HEK293 (cell line): Measurements from ENCODE around the gene KLHL22.

Source experiments
- CTCF ChIA-PET: fragments of 350-600 bp; formaldehyde crosslinking; extraction: SDS; loops from one replicate; lab custom pipeline; 2021; ENCODE audit warnings: antibody characterized with exemption; lab: Yijun Ruan, JAX
- POLR2A ChIA-PET: fragments of 300-600 bp; formaldehyde crosslinking; extraction: SDS; loops from one replicate; lab custom pipeline; 2020; ENCODE audit warnings: antibody characterized with exemption, inconsistent platforms; lab: Yijun Ruan, JAX
- H3K27ac ChIP-seq: fragments of 200-500 bp; sonication (Bioruptor generic); 2 replicates; pipeline ENCODE4 v1.5.1; 2014; ENCODE audit warnings: low read depth, low read length, control low read depth, inconsistent platforms; ENCODE audit errors: extremely low read depth
- H3K36me3 ChIP-seq, 2 experiments: fragments of 200-500 bp in 1 of 2; sonication (Bioruptor generic) in 1 of 2; 1 replicate in 1 of 2; 2 replicates in 1 of 2; pipeline ENCODE4 v1.5.1; 2014 to 2017; ENCODE audit warnings: inconsistent platforms in 2 of 2, low read length in 2 of 2; ENCODE audit not compliant: control insufficient read depth in 2 of 2, insufficient read depth in 1 of 2
- H3K4me1 ChIP-seq: fragments of 200-500 bp; sonication (Bioruptor generic); 2 replicates; pipeline ENCODE4 v1.5.1; 2014; ENCODE audit warnings: mild to moderate bottlenecking, low read length, inconsistent platforms; ENCODE audit not compliant: control insufficient read depth, insufficient read depth
- H3K4me3 ChIP-seq: 2 replicates; pipeline ENCODE4 v1.5.1; 2011; ENCODE audit warnings: low read depth, mild to moderate bottlenecking, control low read depth, low read length, moderate library complexity
- H3K9me3 ChIP-seq: fragments of 200-500 bp; sonication (Bioruptor generic); 2 replicates; pipeline ENCODE4 v1.5.1; 2014; ENCODE audit warnings: low read depth, low read length, inconsistent platforms; ENCODE audit not compliant: control insufficient read depth, insufficient read depth
- GLI4 ChIP-seq: fragments of 450-650 bp; formaldehyde crosslinking; IDR thresholded peaks from 2 replicates; pipeline ENCODE4 v1.5.1; 2016; ENCODE audit warnings: missing biosample characterization, missing genetic modification characterization
- HOXA7 ChIP-seq: sonication (generic); formaldehyde crosslinking; IDR thresholded peaks from 2 replicates; pipeline ENCODE4 v1.8.1; 2022; ENCODE audit warnings: missing genetic modification reagents, borderline replicate concordance
- RBAK ChIP-seq: fragments of 450-650 bp; formaldehyde crosslinking; IDR thresholded peaks from 2 replicates; pipeline ENCODE4 v1.5.1; 2016; ENCODE audit warnings: missing biosample characterization, missing genetic modification characterization
- ZFP41 ChIP-seq: fragments of 450-650 bp; formaldehyde crosslinking; IDR thresholded peaks from 2 replicates; pipeline ENCODE4 v1.5.1; 2016; ENCODE audit warnings: missing biosample characterization, missing genetic modification characterization, borderline replicate concordance
- ZIC2 ChIP-seq: fragments of 450-650 bp; formaldehyde crosslinking; IDR thresholded peaks from 2 replicates; pipeline ENCODE4 v1.5.1; 2016; ENCODE audit warnings: missing biosample characterization, missing genetic modification characterization
- ZNF184 ChIP-seq: fragments of 450-650 bp; IDR thresholded peaks from 2 replicates; pipeline ENCODE4 v1.5.1; 2018; ENCODE audit warnings: missing biosample characterization, mild to moderate bottlenecking, missing genetic modification characterization
- ZNF202 ChIP-seq: fragments of 450-650 bp; formaldehyde crosslinking; IDR thresholded peaks from 2 replicates; pipeline ENCODE4 v1.5.1; 2016; ENCODE audit warnings: missing biosample characterization, missing genetic modification characterization, borderline replicate concordance
- ZNF24 ChIP-seq: fragments of 450-650 bp; formaldehyde crosslinking; IDR thresholded peaks from 2 replicates; pipeline ENCODE4 v1.5.1; 2016; ENCODE audit warnings: missing biosample characterization, missing genetic modification characterization
- ZNF266 ChIP-seq: fragments of 450-650 bp; formaldehyde crosslinking; IDR thresholded peaks from 2 replicates; pipeline ENCODE4 v1.5.1; 2016; ENCODE audit warnings: missing biosample characterization, missing genetic modification characterization, low read depth
- ZNF324 ChIP-seq: fragments of 450-650 bp; formaldehyde crosslinking; IDR thresholded peaks from 2 replicates; pipeline ENCODE4 v1.5.1; 2016; ENCODE audit warnings: missing biosample characterization, missing genetic modification characterization
- ZNF366 ChIP-seq: fragments of 450-650 bp; formaldehyde crosslinking; conservative IDR thresholded peaks from 2 replicates; pipeline ENCODE4 v1.5.1; 2016; ENCODE audit warnings: missing biosample characterization, missing genetic modification characterization
- ZNF514 ChIP-seq: fragments of 450-650 bp; formaldehyde crosslinking; IDR thresholded peaks from 2 replicates; pipeline ENCODE4 v1.5.1; 2016; ENCODE audit warnings: missing biosample characterization, missing genetic modification characterization
- ZNF596 ChIP-seq: fragments of 450-650 bp; IDR thresholded peaks from 2 replicates; pipeline ENCODE4 v1.5.0; 2018; ENCODE audit warnings: missing biosample characterization, mild to moderate bottlenecking, missing genetic modification characterization, moderate library complexity
- ZNF776 ChIP-seq: fragments of 450-650 bp; formaldehyde crosslinking; IDR thresholded peaks from 2 replicates; pipeline ENCODE4 v1.5.0; 2017; ENCODE audit warnings: missing biosample characterization, missing genetic modification characterization, borderline replicate concordance
- ZSCAN23 ChIP-seq: fragments of 450-650 bp; formaldehyde crosslinking; IDR thresholded peaks from 2 replicates; pipeline ENCODE4 v1.5.1; 2016; ENCODE audit warnings: missing biosample characterization, missing genetic modification characterization
- TF ChIP-seq, protein P1 (sequence below): fragments of 450-650 bp; formaldehyde crosslinking; IDR thresholded peaks from 2 replicates; pipeline ENCODE4 v1.5.1; 2016; ENCODE audit warnings: missing biosample characterization, missing genetic modification characterization, low read depth
- TF ChIP-seq, protein P2 (sequence below): fragments of 450-650 bp; formaldehyde crosslinking; IDR thresholded peaks from 2 replicates; pipeline ENCODE4 v1.5.1; 2016; ENCODE audit warnings: missing biosample characterization, missing genetic modification characterization, borderline replicate concordance
- TF ChIP-seq, protein P3 (sequence below): fragments of 450-650 bp; formaldehyde crosslinking; IDR thresholded peaks from 2 replicates; pipeline ENCODE4 v1.5.1; 2016; ENCODE audit warnings: missing biosample characterization, missing genetic modification characterization
- TF ChIP-seq, protein P4 (sequence below): fragments of 450-650 bp; formaldehyde crosslinking; IDR thresholded peaks from 2 replicates; pipeline ENCODE4; 2016; ENCODE audit warnings: missing biosample characterization, missing genetic modification characterization

Gene KLHL22

DNA sequence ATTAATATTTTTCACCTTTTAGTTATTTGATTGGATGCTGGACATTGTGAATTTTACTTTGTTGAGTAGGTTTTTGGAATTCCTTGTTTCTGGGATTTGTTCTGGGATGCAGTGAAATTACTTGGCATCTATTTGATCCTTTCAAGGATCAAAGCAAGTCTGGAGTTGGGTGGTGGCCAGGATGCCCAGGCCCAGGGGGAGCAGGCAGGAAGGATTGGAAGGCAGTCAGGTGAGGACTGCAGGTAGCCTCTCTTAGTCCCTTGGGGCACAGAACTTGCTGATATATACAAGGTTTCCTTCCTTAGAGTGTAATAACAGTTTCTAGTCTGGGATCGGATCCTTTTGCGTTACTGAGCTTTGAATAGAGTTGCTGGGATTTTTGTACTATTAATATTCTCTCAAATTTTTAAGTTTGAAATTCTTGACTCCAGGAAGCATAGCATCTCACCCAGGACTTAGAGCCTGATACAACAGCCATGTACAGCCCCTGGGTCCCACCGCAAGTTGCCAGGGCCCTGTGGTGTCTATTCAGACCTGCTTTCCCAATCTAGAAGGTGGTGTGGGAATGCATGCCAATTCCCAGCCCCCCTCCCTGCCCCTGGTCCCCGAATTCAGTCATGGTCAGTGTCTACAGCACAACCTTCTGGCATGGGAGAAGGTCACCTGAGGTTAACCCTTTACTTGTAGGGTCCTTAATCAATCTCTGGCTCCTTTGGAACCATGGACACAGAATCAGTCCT is 95.6 kb downstream of the KLHL22 start:
- ChIA-PET CTCF (interaction anchor here (1.0 kb wide), 1 partner anchor 9 kb away, joined by 4 read pairs; no protein-coding TSS in a partner anchor), POLR2A (no interaction called here)
- no peaks in the 10 kb centered on the region for H3K9me3 ChIP-seq
- no peak overlapping the region for H3K27ac ChIP-seq
- H3K4me3 ChIP-seq, result no peak overlapping the region
- 0 out of 2 replicates have a peak, but pooled peaks cover 2% of the 10 kb centered on the region for H3K4me1 ChIP-seq
- TF ChIP-seq ZFP41 (no peak), ZNF184 (tag by site-specific recombination) (no peak), GLI4 (tag by site-specific recombination) (no peak), ZNF24 (tag by site-specific recombination) (no peak), ZNF596 (tag by site-specific recombination) (no peak)
- TF ChIP-seq, protein P1, sequence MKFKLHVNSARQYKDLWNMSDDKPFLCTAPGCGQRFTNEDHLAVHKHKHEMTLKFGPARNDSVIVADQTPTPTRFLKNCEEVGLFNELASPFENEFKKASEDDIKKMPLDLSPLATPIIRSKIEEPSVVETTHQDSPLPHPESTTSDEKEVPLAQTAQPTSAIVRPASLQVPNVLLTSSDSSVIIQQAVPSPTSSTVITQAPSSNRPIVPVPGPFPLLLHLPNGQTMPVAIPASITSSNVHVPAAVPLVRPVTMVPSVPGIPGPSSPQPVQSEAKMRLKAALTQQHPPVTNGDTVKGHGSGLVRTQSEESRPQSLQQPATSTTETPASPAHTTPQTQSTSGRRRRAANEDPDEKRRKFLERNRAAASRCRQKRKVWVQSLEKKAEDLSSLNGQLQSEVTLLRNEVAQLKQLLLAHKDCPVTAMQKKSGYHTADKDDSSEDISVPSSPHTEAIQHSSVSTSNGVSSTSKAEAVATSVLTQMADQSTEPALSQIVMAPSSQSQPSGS, result no peak
- peaks cover 0 to 53% of the 10 kb centered on the region in 2 experiments; a peak in 1 of 3 replicates for H3K36me3 ChIP-seq

DNA sequence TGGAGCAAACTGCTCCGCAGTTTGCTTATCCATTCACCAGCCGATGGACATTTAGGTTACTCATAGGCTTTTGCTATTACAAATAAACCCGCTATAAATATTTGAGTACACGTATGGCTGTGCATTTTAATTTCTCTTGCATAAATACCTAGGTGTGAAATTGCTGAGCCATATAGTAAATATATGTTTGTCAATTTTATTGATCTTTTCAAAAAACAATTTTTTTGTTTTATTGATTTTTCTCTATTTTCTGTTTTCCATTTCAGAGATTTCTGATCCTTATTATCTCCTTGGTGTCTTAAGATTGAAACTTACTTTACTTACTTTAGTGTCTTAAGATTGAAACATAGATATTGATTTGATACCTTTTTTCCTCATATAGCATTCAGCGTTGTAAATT is 97.2 kb downstream of the KLHL22 start:
- no peak overlapping the region for H3K4me3 ChIP-seq
- TF ChIP-seq, protein P2, sequence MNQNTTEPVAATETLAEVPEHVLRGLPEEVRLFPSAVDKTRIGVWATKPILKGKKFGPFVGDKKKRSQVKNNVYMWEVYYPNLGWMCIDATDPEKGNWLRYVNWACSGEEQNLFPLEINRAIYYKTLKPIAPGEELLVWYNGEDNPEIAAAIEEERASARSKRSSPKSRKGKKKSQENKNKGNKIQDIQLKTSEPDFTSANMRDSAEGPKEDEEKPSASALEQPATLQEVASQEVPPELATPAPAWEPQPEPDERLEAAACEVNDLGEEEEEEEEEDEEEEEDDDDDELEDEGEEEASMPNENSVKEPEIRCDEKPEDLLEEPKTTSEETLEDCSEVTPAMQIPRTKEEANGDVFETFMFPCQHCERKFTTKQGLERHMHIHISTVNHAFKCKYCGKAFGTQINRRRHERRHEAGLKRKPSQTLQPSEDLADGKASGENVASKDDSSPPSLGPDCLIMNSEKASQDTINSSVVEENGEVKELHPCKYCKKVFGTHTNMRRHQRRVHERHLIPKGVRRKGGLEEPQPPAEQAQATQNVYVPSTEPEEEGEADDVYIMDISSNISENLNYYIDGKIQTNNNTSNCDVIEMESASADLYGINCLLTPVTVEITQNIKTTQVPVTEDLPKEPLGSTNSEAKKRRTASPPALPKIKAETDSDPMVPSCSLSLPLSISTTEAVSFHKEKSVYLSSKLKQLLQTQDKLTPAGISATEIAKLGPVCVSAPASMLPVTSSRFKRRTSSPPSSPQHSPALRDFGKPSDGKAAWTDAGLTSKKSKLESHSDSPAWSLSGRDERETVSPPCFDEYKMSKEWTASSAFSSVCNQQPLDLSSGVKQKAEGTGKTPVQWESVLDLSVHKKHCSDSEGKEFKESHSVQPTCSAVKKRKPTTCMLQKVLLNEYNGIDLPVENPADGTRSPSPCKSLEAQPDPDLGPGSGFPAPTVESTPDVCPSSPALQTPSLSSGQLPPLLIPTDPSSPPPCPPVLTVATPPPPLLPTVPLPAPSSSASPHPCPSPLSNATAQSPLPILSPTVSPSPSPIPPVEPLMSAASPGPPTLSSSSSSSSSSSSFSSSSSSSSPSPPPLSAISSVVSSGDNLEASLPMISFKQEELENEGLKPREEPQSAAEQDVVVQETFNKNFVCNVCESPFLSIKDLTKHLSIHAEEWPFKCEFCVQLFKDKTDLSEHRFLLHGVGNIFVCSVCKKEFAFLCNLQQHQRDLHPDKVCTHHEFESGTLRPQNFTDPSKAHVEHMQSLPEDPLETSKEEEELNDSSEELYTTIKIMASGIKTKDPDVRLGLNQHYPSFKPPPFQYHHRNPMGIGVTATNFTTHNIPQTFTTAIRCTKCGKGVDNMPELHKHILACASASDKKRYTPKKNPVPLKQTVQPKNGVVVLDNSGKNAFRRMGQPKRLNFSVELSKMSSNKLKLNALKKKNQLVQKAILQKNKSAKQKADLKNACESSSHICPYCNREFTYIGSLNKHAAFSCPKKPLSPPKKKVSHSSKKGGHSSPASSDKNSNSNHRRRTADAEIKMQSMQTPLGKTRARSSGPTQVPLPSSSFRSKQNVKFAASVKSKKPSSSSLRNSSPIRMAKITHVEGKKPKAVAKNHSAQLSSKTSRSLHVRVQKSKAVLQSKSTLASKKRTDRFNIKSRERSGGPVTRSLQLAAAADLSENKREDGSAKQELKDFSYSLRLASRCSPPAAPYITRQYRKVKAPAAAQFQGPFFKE, result no peak
- TF ChIP-seq ZNF202 (tag by site-specific recombination) (no peak), ZSCAN23 (tag by site-specific recombination) (no peak), ZNF776 (tag by site-specific recombination) (no peak), HOXA7 (CRISPR knock-in tag) (no peak), ZNF514 (tag by site-specific recombination) (no peak), ZIC2 (no peak), ZNF366 (tag by site-specific recombination) (no peak), ZNF266 (no peak), ZNF324 (tag by site-specific recombination) (no peak), RBAK (tag by site-specific recombination) (no peak)
- TF ChIP-seq, protein P3, sequence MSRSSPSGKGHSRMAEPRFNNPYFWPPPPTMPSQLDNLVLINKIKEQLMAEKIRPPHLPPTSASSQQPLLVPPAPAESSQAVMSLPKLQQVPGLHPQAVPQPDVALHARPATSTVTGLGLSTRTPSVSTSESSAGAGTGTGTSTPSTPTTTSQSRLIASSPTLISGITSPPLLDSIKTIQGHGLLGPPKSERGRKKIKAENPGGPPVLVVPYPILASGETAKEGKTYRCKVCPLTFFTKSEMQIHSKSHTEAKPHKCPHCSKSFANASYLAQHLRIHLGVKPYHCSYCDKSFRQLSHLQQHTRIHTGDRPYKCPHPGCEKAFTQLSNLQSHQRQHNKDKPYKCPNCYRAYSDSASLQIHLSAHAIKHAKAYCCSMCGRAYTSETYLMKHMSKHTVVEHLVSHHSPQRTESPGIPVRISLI (tag by site-specific recombination), result no peak
- TF ChIP-seq, protein P4, sequence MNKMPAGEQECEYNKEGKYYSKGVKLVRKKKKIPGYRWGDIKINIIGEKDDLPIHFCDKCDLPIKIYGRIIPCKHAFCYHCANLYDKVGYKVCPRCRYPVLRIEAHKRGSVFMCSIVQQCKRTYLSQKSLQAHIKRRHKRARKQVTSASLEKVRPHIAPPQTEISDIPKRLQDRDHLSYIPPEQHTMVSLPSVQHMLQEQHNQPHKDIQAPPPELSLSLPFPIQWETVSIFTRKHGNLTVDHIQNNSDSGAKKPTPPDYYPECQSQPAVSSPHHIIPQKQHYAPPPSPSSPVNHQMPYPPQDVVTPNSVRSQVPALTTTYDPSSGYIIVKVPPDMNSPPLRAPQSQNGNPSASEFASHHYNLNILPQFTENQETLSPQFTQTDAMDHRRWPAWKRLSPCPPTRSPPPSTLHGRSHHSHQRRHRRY (tag by site-specific recombination), result no peak
- peaks cover 0 to 37% of the 10 kb centered on the region in 2 experiments; a peak in 1 of 3 replicates for H3K36me3 ChIP-seq
- H3K9me3 ChIP-seq, result no peaks in the 10 kb centered on the region
- 0 out of 2 replicates have a peak, but pooled peaks cover 2% of the 10 kb centered on the region for H3K4me1 ChIP-seq
- CTCF ChIA-PET, result interaction anchor here (0.7 kb wide), 1 partner anchor 160 kb away, joined by 3 read pairs; no protein-coding TSS in a partner anchor
- POLR2A ChIA-PET, result no interaction called here
- H3K27ac ChIP-seq, result no peak overlapping the region
